Hepatocyte (in vitro differentiated cells): Measurements from ENCODE around the gene ASTN2.

Experiments
- CTCF ChIP-seq: fragments of 200-600 bp; sonication (generic); IDR thresholded peaks from 2 replicates; pipeline ENCODE4 v1.5.1; 2016; ENCODE audit warnings: antibody characterized with exemption, mild to moderate bottlenecking; ENCODE audit not compliant: poor library complexity
- EZH2 ChIP-seq: fragments of 200-600 bp; sonication (generic); IDR thresholded peaks from 2 replicates; pipeline ENCODE4 v1.6.1; 2016; ENCODE audit warnings: antibody characterized with exemption, mild to moderate bottlenecking, borderline replicate concordance
- EZH2phosphoT487 ChIP-seq: fragments of 200-600 bp; sonication (generic); IDR thresholded peaks from one replicate; pipeline ENCODE4 v1.6.1; 2018; ENCODE audit warnings: antibody characterized with exemption, mild to moderate bottlenecking, low read depth, moderate library complexity; ENCODE audit not compliant: unreplicated experiment, severe bottlenecking

GRCh38 chr9:116422119-116422979 lies 992.5 kb downstream of the ASTN2 start:
- TF ChIP-seq EZH2phosphoT487 (no peak), CTCF (no peak), EZH2 (no peak)
